GM18520 (cell line): ENCODE data around the gene RRP7A.
"Not testable (repeated sequence)": the region's sequence is repeated elsewhere in the genome, so short reads cannot be mapped to it uniquely, and the experiment has no call there.

Experiments
- ATAC-seq: cut with Tn5 transposase; IDR thresholded peaks from one replicate; pipeline ENCODE4 v1.9.1; 2021; ENCODE audit not compliant: unreplicated experiment

RRP7A gene

GRCh38 chr22:42499773-42500160 is 19.8 kb downstream of the RRP7A start:
- ATAC-seq: not testable (repeated sequence)

GRCh38 chr22:42495533-42496141 is 24.0 kb downstream of the RRP7A start:
- ATAC-seq: not testable (repeated sequence)

GRCh38 chr22:42493393-42493792 is 26.2 kb downstream of the RRP7A start:
- no peak for ATAC-seq

- ATAC-seq: no peak
Measured at GRCh38 chr22:42492323-42492690, 27.3 kb downstream of the RRP7A start.

- no peak for ATAC-seq
Measured at GRCh38 chr22:42490243-42490832, 29.3 kb downstream of the RRP7A start.

- no peak for ATAC-seq
Measured at GRCh38 chr22:42489000-42489399, 30.6 kb downstream of the RRP7A start.

- no peak for ATAC-seq
Measured at GRCh38 chr22:42484506-42484905, 35.1 kb downstream of the RRP7A start.

- ATAC-seq: not testable (repeated sequence)
Measured at GRCh38 chr22:42483610-42484223, 35.9 kb downstream of the RRP7A start.

GRCh38 chr22:42475122-42475521 is 44.5 kb downstream of the RRP7A start:
- no peak for ATAC-seq

GRCh38 chr22:42473484-42474193 is 46.0 kb downstream of the RRP7A start:
- no peak for ATAC-seq

- ATAC-seq: no peak
Measured at GRCh38 chr22:42472671-42473070, 46.9 kb downstream of the RRP7A start.

- no peak for ATAC-seq
Measured at GRCh38 chr22:42471441-42471840, 48.2 kb downstream of the RRP7A start.

GRCh38 chr22:42470366-42471082 is 49.1 kb downstream of the RRP7A start:
- ATAC-seq: no peak

- no peak for ATAC-seq
Measured at GRCh38 chr22:42468841-42469240, 50.8 kb downstream of the RRP7A start.

GRCh38 chr22:42462016-42462415 is 57.6 kb downstream of the RRP7A start:
- ATAC-seq: no peak

- no peak for ATAC-seq
Measured at GRCh38 chr22:42461511-42461910, 58.1 kb downstream of the RRP7A start.
